ENCODE results near the gene TTC16.
A peak's percentile ranks its signal among the peaks of the same experiment; 100 is the strongest.

Gene TTC16

GRCh38 chr9:127722055-127722745 is 6.3 kb downstream of the TTC16 start:
- DNase-seq, result no peak

- no peak for DNase-seq
Observed at GRCh38 chr9:127723013-127723412, 7.1 kb downstream of the TTC16 start.

GRCh38 chr9:127723444-127723843 is 7.6 kb downstream of the TTC16 start:
- no peak for DNase-seq

- DNase-seq, result no peak
Observed at GRCh38 chr9:127724012-127724411, 8.1 kb downstream of the TTC16 start.

GRCh38 chr9:127726871-127727270 is 11.0 kb downstream of the TTC16 start:
- DNase-seq, result no peak

- no peak for DNase-seq
Observed at GRCh38 chr9:127728808-127729207, 12.9 kb downstream of the TTC16 start.

GRCh38 chr9:127729522-127730256 is 13.8 kb downstream of the TTC16 start:
- no peak for DNase-seq

- DNase-seq, result no peak
Observed at GRCh38 chr9:127730262-127730661, 14.4 kb downstream of the TTC16 start.

GRCh38 chr9:127730799-127731410 is 15.0 kb downstream of the TTC16 start:
- DNase-seq, result no peak

GRCh38 chr9:127731938-127732337 is 16.1 kb downstream of the TTC16 start:
- DNase-seq, result no peak

- no peak for DNase-seq
Observed at GRCh38 chr9:127732444-127732843, 16.6 kb downstream of the TTC16 start.

- DNase-seq, result no peak
Observed at GRCh38 chr9:127733614-127734013, 17.7 kb downstream of the TTC16 start.

- no peak for DNase-seq
Observed at GRCh38 chr9:127734247-127734746, 18.4 kb downstream of the TTC16 start.

- DNase-seq, result peak; percentile 72
Observed at GRCh38 chr9:127734747-127735529, 19.1 kb downstream of the TTC16 start, which contains the start of gene TOR2A. TSS of gene TOR2A (minus strand) at chr9:127735294. CDS start at chr9:127735270, 24 bp downstream.

GRCh38 chr9:127735530-127736185 is 19.8 kb downstream of the TTC16 start:
- DNase-seq, result no peak

- DNase-seq, result no peak
Observed at GRCh38 chr9:127738666-127739065, 22.8 kb downstream of the TTC16 start.

- DNase-seq, result no peak
Observed at GRCh38 chr9:127739614-127740330, 23.9 kb downstream of the TTC16 start.

- no peak for DNase-seq
Observed at GRCh38 chr9:127741831-127742434, 26.1 kb downstream of the TTC16 start.

- peak; percentile 87 for DNase-seq
Observed at GRCh38 chr9:127742435-127743088, 26.7 kb downstream of the TTC16 start.

- no peak for DNase-seq
Observed at GRCh38 chr9:127744398-127745110, 28.7 kb downstream of the TTC16 start.

All from NCI-H524 treated with DMSO at 0.1 percent for 48 hours (cell line).